MG63 (cell line): ENCODE measurements around the gene CACNA1D. TPM values are rescaled to one million over a fixed set of nuclear protein-coding genes. Genes with fewer than 3 reads are reported as not detected.

Source experiments
- DNase-seq: peaks from one replicate; pipeline ENCODE4 v3.0.0-alpha.2; 2020
- H3K27me3 ChIP-seq: fragments of 250-450 bp; sonication (Bioruptor Pico); 2 replicates; pipeline ENCODE4 v1.5.1; 2020; ENCODE audit warnings: mild to moderate bottlenecking, moderate library complexity
- H3K36me3 ChIP-seq: fragments of 250-450 bp; sonication (Bioruptor Pico); 2 replicates; pipeline ENCODE4 v1.5.1; 2020; ENCODE audit warnings: mild to moderate bottlenecking, moderate library complexity
- H3K4me3 ChIP-seq: fragments of 250-450 bp; sonication (Bioruptor Pico); 2 replicates; pipeline ENCODE4 v1.5.1; 2020; ENCODE audit warnings: mild to moderate bottlenecking, moderate library complexity
- H3K9me3 ChIP-seq: fragments of 250-450 bp; sonication (Bioruptor Pico); 2 replicates; pipeline ENCODE4 v1.5.1; 2020; ENCODE audit warnings: mild to moderate bottlenecking, moderate library complexity
- total RNA-seq: library from RNA; depleted of rRNA; stranded (reverse); fragments of >200 nt; shearing (Covaris generic); gene quantifications from 2 replicates; pipeline ENCODE4 v1.2.3, GENCODE V29; 2014; ENCODE audit warnings: low replicate concordance

Gene CACNA1D
- total RNA-seq, 1 experiment from 2014 or later: not detected

DNA sequence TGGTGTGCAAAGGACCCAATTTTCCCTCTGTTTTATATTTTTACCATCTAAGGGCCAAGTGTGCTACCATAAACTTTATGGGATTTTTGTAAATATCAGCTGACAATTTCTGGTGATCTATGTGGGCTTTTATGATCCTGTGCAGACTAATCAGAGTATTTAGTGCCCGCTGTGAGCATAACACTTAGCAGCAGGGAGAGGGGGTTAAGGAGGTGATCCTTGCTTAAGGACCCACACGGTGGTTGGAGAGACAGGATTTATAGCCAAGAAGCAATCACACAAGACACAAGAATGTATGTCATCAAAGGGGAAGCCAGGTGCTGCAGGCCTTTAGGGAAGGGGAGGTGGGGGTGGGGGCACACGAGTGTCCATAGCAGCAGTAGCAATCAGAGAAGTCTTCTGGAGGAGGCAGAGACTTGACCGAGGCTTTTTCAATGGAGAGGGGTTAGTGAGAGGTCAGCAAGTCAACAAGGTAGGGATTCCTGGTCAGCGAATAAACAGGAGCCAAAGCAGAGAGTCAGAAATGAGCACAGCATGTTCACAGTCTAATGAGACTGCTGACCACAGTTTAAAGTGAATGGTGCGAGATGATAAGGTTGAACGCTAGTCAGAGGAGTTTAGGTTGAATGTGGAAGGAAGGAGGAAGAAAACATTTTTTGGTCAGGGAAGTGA, 4.5 kb upstream of the CACNA1D start:
- no peaks in the 10 kb centered on the region for H3K9me3 ChIP-seq
- H3K4me3 ChIP-seq: no peak overlapping the region
- H3K36me3 ChIP-seq: no peaks in the 10 kb centered on the region
- no peaks in the 10 kb centered on the region for H3K27me3 ChIP-seq
- DNase-seq: no peak

DNA sequence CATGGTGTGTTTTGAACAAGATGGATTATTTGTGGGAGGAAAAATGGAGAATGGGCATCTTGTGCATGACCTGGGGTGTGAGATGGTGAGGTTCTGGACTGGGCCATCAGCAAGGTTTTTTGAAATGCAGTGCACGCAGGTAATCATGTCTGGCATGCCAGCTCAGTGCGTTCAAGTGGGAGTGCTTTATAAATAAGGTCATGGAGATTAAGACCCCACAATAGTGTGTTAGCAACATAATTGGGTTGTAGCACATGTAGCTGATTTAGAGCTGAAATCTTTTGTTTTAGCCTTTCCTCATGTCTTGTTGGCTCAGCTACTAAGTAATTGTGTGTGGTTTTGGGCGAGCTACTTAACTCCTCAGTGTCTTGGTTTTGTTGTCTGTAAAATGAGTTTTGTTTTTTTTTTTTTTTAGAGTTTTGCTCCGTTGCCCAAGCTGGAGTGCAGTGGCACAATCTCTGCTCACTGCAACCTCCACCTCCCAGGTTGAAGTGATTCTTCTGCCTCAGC, 3.9 kb upstream of the CACNA1D start:
- no peaks in the 10 kb centered on the region for H3K27me3 ChIP-seq
- no peak overlapping the region for H3K4me3 ChIP-seq
- DNase-seq: no peak
- no peaks in the 10 kb centered on the region for H3K36me3 ChIP-seq
- no peaks in the 10 kb centered on the region for H3K9me3 ChIP-seq

DNA sequence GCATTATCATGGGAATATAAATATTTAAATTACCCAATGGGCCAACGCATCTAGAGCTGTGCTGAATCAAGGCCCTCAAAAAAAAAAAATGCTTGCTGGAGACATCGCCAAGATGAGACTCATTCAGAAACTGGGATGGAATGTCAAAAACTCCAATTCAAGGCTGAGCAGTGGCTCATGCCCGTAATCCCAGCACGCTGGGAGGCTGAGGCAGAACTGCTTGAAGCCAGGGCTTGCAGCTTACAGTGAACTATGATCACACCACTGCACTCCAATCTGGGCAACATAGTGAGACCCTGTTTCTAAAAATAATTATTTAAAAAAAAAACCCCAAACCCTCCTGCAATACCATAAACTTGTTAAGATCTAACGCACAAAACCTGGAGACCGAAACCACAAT, 3.1 kb upstream of the CACNA1D start:
- peak; percentile 54 for DNase-seq
- Histone ChIP-seq H3K4me3 (no peak overlapping the region), H3K36me3 (no peaks in the 10 kb centered on the region), H3K9me3 (no peaks in the 10 kb centered on the region), H3K27me3 (no peaks in the 10 kb centered on the region)

DNA sequence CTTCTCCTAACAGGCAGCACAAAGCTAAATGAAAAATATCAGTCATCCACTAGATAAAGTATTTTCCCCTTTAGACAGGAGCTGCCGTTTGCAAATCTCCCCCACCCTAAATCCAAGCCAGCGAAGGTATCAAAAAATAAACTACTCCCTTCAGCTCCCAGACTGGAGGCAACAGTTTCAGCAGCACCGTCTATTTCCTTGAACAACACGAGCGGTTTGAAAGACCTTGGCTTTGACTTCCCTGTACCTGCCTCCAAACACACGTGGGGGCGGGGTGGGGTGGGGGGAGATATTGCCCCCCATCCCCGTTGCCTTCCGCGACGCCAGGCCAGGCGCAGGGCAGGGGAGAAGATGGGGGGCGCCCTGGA, 832 bp upstream of the CACNA1D start:
- no peaks in the 10 kb centered on the region for H3K27me3 ChIP-seq
- H3K9me3 ChIP-seq: no peaks in the 10 kb centered on the region
- no peak for DNase-seq
- no peak overlapping the region for H3K4me3 ChIP-seq
- H3K36me3 ChIP-seq: no peaks in the 10 kb centered on the region

DNA sequence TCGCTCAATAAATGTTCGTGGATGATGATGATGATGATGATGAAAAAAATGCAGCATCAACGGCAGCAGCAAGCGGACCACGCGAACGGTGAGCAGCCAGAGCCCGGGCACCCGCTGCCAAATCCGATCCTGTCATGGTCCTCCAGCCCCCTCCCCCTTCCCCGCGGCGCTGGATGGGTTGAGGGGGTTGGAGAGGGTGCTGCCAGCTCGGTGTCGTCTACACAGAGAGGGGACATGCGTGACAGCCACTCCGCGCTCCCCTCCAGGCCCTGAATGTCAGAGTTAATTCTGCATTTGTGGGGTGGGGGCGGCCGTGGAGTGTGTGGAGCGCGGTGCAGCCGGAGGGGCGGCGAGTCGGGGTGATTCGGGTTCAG, 722 bp downstream of the CACNA1D start:
- H3K27me3 ChIP-seq: no peaks in the 10 kb centered on the region
- H3K9me3 ChIP-seq: no peaks in the 10 kb centered on the region
- H3K4me3 ChIP-seq: no peak overlapping the region
- DNase-seq: no peak
- H3K36me3 ChIP-seq: no peaks in the 10 kb centered on the region

DNA sequence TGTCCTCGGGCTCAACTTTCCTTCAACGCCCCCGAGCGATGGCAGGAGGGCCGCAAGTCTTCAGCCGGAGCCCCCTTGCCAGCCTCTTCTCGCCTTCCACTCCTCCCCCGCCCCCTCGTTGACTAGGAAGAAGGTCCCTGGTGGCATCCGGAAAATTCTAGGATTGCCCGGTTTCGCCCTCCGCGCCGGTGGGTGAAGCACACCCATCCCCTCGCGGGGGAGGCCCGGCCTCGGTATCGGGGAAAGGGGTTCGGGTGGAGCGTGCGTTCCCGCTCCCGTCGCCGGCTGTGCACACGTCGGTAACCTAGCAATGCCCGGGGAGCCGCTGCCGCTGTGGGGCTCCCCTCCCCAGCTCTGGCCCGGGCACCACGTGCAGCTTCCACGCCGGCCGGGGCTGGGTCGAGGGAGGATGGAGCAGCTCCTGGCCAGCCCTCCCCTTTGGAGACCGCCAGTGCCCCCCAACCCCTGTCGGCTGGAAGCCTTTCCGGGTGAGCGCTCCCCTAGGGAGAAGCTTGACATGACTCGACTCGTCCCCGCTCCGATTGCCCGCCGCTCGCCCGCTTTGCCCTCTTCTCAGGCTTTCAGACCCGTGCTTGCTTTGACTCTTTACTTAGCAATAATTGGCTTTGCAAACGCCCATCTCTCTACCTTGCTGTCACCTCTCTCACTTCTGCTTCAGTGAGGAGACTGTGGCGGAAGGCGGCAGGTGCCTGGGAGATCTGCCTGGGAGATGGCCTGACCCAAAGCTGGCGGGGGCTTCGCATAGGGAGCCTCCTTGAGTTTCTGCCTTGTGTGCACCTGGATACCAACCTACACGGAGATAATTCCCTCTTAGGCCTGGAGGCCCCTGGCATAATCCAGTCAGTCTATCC, 1.3 kb downstream of the CACNA1D start:
- H3K27me3 ChIP-seq: no peaks in the 10 kb centered on the region
- H3K9me3 ChIP-seq: no peaks in the 10 kb centered on the region
- H3K36me3 ChIP-seq: no peaks in the 10 kb centered on the region
- H3K4me3 ChIP-seq: no peak overlapping the region
- DNase-seq: no peak

DNA sequence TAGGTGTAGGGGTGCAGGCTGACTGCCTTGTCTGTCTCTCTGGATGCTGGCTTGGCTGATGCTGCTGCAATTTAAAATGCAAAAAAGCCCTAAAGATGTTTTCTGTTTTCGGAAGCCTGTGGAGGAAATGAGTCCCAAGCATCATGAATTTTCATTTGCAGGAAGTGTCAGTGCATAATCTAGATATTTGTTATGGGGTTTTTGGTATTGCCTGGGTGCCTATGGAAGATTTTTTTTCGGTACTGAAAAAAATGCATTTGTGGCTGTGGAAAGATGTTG, 1.9 kb downstream of the CACNA1D start:
- Histone ChIP-seq H3K9me3 (no peaks in the 10 kb centered on the region), H3K4me3 (no peak overlapping the region), H3K36me3 (no peaks in the 10 kb centered on the region), H3K27me3 (no peaks in the 10 kb centered on the region)
- no peak for DNase-seq

DNA sequence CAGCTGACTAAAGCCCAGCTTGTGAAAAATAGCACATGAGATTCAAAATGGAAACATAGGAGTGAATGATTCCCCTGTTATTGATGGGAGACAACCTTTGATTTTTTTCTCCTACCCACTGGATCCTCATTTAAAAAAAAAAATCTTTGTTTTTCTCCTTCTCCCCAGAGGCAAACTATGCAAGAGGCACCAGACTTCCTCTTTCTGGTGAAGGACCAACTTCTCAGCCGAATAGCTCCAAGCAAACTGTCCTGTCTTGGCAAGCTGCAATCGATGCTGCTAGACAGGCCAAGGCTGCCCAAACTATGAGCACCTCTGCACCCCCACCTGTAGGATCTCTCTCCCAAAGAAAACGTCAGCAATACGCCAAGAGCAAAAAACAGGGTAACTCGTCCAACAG, 2.6 kb downstream of the CACNA1D start:
- no peaks in the 10 kb centered on the region for H3K27me3 ChIP-seq
- H3K36me3 ChIP-seq: no peaks in the 10 kb centered on the region
- no peak for DNase-seq
- H3K9me3 ChIP-seq: no peaks in the 10 kb centered on the region
- no peak overlapping the region for H3K4me3 ChIP-seq

DNA sequence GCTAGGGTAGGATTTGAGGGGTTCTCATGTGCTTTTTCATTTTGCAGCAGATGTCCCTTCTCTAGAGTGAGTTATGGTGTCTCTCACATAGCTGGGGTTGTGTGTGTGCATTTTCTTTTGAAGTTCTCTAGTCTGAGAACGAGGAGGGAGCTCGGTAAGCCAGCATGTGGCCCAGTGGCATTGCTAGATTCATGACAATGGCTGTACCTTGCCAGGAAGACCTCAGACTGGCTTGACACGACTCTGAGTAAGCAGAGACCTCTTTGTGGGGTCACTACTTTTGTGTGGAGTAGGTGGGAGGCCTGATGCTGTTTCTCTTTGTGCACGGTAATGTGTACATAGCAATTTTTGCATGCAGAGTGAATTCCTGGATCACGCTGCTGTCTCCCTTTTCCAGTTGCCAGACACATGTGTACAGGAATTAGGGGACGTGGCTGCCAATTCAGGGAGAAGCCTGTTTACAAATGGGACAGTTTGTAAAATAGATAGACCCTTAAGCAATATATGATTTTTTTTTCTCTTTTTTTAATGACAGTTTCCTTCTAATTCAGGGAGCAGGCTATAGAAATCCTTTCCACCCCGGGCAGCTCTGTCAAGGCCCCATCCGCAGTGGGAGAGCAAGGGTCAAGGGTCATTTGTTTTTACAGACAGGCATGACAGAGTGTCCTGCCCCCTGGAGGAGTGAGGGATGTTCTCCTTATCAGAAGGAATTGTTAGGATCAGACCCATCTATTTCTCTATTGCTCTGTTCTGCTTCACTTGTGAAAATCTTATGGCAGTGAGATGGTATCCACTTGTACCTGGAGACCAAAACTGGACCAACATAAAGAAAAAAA, 4.6 kb downstream of the CACNA1D start:
- Histone ChIP-seq H3K27me3 (no peaks in the 10 kb centered on the region), H3K9me3 (no peaks in the 10 kb centered on the region), H3K36me3 (no peaks in the 10 kb centered on the region), H3K4me3 (no peak overlapping the region)
- DNase-seq: no peak

DNA sequence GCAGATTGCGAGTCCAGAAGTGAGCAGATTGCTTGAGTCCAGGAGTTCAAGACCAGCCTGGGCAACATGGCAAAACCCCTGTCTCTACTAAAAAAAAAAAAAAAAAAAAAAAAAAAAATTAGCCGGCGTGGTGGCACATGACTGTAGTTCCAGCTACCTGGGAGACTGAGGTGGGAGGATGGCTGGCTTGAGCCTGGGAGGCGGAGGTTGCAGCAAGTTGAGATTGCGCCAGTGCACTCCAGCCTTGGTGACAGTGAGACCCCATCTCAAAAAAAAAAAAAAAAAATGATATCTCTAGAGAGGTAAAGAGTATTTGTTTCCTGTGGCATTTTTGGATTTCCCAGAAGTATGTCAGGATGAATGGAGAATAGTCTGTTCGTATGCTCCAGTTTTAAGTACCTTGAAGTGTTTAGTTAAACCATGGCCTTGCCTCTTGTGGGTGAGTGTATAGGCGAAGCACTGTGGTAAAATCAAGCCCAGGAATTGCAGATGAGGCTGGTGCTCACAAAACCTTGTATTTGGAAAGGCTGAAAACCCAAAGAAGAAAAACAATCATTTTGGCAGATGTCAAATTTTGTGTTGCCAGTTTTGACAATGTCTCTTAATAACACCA, 5.9 kb downstream of the CACNA1D start:
- Histone ChIP-seq H3K36me3 (no peaks in the 10 kb centered on the region), H3K9me3 (no peaks in the 10 kb centered on the region), H3K4me3 (no peak overlapping the region), H3K27me3 (no peaks in the 10 kb centered on the region)
- no peak for DNase-seq

DNA sequence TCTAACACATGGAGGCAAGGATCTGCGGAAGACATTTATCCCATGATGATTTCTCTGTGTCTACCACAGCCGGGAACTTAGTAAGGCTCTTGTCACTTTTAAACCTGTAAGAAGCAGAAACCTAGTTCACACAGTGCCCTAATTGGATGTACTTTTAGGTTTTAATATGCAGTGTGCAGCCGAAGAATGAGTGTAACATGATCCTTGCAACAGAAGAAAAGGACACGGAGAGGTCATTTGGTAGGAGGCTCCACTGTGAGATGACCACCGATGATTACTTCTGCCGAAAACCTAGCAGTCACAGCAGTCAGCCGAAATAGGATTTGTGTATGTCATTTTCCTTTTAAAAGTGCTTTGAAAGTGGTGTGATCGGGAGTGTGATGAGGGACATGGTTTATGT, 6.8 kb downstream of the CACNA1D start:
- no peaks in the 10 kb centered on the region for H3K9me3 ChIP-seq
- H3K4me3 ChIP-seq: no peak overlapping the region
- no peaks in the 10 kb centered on the region for H3K36me3 ChIP-seq
- DNase-seq: no peak
- H3K27me3 ChIP-seq: no peaks in the 10 kb centered on the region

DNA sequence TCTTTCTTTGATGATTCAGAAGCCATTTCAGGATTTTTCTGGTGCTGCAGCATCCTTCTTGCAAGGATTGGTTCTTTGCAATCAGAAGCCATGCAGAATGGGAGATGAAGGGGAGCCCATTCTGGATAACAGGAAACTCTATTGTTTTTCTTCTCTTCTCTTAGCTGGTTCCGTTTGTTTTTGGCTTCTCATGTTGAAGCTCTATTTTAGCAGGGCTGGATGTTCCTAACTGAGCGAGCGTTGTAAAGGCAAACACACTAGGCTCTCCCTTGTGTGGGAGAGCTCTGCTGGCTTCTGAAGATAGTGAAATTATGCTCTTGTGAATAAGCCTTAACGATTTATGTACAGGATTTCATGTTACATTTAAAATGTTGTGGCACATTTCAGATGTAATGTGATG, 8.3 kb downstream of the CACNA1D start:
- no peaks in the 10 kb centered on the region for H3K27me3 ChIP-seq
- no peaks in the 10 kb centered on the region for H3K9me3 ChIP-seq
- DNase-seq: no peak
- H3K36me3 ChIP-seq: no peaks in the 10 kb centered on the region
- no peak overlapping the region for H3K4me3 ChIP-seq

DNA sequence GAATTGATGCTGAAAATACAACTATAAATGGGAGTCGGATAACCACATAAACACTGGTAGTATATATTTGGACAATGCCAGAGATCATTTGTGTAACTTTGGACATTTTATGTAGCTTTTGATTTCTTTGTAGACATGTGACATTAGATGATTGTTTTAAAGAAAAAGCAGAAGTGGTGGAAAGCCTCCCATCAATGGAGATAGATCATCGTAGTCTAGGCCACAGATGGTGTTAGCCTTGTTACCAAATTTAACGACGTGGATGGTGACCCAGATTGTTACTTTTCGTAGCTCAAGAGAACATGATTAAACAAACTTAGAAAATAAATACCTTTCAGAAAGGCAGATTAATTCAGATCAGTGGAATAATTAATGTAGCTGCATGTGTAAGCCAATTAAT, 8.8 kb downstream of the CACNA1D start:
- H3K9me3 ChIP-seq: no peaks in the 10 kb centered on the region
- no peak for DNase-seq
- no peaks in the 10 kb centered on the region for H3K36me3 ChIP-seq
- H3K27me3 ChIP-seq: no peaks in the 10 kb centered on the region
- no peak overlapping the region for H3K4me3 ChIP-seq

DNA sequence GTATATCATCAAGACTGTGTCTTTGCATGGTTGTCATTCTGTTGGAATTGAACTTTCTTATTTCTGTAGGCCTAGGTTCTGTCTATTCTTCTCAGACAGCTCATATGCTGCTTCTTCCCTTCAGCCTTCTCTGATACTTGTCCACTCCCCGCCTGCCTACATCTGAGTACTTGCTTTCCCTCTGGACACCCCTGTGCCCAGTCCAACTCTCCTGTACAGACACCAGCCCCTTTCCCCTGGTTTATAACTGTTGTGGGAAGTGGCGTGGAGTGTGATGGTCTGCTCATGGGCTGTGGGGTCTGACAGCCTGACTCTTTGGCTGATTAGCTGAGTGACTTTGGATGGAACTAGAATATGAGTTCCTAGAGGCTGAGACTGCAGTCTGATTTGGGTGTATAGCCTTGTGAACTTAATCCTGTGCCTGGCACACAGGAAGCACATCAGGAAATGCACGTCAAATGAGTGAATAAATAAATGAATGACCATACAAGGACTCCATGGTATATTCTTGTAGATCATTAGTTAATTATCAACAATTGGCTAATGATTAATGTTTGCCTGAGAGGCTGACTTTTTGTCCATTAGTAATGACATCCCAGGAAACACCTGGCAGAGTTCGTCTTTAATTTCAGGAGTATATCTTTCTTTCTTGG, 11.8 kb downstream of the CACNA1D start:
- no peak for DNase-seq
- Histone ChIP-seq H3K27me3 (no peaks in the 10 kb centered on the region), H3K4me3 (no peak overlapping the region), H3K36me3 (no peaks in the 10 kb centered on the region), H3K9me3 (no peaks in the 10 kb centered on the region)

DNA sequence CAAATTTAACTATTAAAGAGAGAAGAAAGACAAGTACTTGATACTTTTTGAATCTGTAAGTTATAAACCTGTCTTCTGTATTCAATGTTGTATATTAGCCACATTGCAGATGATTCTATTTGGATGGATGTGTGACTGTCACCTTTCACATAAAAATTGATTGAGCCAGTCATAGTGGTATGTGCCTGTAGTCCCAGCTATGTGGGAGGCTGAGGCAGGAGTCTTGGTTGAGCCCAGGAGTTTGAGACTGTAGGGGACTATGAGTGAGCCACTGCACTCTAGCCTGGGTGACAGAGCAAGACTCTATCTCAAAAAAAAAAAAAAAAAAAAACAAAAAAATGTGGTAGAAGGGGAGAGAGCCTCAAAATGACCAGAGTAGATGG, 12.3 kb downstream of the CACNA1D start:
- Histone ChIP-seq H3K36me3 (no peaks in the 10 kb centered on the region), H3K9me3 (no peaks in the 10 kb centered on the region), H3K4me3 (no peak overlapping the region)

DNA sequence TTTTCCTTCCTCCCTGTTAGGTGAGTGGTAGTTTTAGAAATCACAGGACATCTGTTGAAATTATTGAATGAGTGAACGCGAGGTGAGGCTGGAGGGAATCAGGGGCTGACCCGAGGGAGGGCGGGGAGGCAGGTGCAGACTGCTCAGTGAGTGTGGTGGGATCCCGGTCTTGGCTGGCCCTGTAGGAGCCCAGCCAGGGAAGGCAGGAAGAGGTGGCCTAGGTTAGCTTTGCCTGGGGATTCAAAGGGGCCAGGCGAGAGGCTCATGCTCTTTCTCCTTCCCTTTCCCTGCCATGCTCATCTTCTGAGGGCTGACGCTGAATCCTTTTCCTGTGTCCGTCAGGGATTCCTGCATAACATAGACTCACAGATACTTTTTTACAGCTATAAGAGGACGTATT, 15.1 kb downstream of the CACNA1D start:
- no peaks in the 10 kb centered on the region for H3K36me3 ChIP-seq

More for the DNA sequence above, 12.3 kb downstream of the CACNA1D start:
- no peak for DNase-seq
- no peaks in the 10 kb centered on the region for H3K27me3 ChIP-seq

DNA sequence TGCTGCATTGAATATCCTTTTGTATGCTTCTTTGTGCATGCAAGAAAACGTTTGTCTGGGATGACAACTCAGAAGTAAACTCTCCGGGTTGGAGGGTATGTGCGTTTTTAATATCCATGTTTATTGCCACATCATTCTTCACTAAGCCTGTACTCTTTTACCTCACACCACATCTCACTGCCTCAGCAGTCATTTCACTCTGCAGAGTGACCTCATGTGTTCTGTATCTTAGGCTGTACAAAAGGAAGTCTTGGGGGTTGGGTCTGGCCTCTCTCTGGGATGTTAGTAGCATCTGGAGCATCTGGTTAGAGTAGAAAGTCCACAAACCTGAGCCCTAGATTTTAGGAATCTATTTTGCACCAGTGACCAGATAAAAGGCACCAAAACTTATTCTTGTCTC, 16.1 kb downstream of the CACNA1D start:
- DNase-seq: no peak
- Histone ChIP-seq H3K36me3 (no peaks in the 10 kb centered on the region), H3K9me3 (no peaks in the 10 kb centered on the region), H3K4me3 (no peak overlapping the region), H3K27me3 (no peaks in the 10 kb centered on the region)

More for the DNA sequence above, 15.1 kb downstream of the CACNA1D start:
- Histone ChIP-seq H3K9me3 (no peaks in the 10 kb centered on the region), H3K4me3 (no peak overlapping the region), H3K27me3 (no peaks in the 10 kb centered on the region)
- no peak for DNase-seq
